ENCODE data around the gene USP24.
"Not testable (repeated sequence)": the region's sequence is repeated elsewhere in the genome, so short reads cannot be mapped to it uniquely, and the experiment has no call there.

USP24 gene

DNA sequence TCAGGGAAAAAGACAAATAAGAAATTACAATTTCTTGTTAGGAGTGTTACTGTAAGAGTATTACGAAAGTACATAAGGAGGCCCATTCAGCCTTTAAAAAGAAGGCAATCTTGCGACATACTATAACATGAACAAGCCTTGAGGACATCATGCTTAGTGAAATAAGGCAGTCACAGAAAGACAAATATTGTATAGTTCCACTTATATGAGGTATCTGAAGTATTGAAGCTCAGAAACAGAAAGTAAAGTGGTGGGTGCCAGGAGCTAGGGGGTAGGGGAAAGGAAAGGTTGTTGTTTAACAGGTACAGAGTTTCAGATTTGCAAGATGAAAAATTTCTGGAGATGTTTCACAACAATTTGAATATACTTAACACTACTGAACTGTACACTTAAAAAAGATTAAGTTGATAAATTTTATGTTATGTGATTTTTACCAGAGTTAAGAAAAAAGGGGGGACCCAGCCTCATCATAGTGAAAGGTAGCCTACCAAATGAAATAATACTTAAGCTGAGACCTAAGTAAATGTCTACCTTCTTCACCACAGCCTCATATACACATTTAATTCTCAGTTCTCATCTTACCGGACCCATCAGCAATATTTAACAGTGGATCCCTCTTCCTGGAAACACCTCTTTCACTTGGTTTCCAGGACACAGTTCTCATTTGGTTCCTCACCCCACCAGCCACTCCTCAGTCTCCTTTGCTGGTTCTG, 19.5 kb downstream of the USP24 start:
- DNase-seq = no peak

DNA sequence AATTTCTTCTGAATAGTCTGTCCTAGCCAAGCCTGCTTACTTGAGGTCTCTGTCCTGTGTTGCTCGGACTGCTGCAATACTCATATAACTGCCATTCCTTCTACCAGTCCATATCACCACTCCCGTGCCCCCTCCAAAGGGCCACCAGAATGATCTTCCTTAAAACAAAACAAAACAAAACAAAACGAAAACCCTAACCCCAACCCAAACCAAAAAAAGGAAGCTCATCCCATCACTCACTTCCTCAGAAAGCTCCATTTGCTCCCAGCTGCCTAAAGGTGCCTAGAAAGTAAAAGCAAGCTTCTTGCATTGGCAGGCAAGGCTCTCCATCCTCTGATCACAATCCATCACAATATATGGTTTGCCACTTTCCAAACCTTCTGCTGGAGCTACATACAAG, 20.3 kb downstream of the USP24 start:
- DNase-seq = no peak

DNA sequence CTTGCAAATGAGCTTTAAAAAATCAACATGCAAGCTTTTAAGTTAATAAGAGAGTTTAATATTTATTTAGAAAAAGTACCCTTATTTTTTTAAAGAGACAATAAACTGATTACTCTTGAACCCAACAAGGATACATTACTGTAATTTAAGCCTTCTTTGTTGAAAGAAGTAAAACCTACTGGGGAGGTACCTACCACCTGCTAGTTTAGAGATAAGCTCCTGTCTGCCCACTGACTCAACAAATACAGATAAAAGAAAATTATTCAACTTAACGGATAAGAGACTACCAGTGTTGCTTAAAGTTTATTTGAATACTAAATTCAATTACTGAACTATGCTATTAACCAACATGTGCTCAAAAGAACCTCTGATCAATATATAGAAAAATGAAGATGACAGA, 23.1 kb downstream of the USP24 start:
- no peak for DNase-seq

DNA sequence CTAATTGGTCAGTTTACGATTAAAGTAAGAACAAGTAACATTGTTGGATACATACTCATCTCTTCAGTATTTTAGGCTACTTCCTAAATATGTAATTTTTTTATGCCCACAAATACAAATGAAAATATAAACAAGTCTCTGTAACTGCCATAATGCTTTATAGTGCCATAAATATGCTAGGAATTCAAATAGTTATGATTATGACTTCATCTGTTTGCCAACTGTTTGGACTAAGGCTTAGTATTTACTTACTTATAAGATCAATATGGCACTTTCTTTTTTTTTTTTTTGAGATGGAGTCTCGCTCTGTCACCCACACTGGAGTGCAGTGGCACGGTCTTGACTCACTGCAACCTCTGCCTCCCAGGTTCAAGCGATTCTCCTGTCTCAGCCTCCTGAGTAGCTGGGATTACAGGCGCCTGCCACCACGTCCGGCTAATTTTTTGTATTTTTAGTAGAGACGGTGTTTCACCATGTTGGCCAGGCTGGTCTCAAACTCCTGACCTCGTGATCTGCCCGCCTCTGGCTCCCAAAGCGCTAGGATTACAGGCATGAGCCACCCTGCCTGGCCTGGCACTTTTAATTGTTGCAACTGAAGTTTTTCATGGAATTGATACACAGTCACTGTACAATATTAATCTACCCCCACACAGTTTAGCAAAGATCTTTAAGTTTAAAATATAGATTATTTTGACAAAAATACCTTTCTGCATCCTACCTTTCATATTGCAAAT, 23.8 kb downstream of the USP24 start:
- DNase-seq = not testable (repeated sequence)

DNA sequence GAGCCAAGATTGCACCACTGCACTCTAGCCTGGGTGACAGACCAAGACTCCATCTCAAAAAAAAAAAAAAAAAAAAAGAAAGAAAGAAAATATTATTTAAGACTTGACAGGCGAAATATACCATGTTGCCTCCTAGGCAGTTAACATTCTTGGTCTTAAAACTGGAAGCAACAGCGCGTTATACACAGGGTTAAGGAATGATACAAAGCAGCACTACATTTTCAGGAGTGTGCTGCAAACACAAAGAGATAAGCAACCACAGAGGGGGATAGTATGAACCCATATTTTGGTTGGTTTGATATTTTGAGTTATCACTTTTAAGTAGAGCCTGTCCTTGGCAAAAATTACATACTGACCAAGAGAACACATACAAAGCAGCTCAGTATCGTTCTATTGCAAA, 25.1 kb downstream of the USP24 start:
- no peak for DNase-seq

DNA sequence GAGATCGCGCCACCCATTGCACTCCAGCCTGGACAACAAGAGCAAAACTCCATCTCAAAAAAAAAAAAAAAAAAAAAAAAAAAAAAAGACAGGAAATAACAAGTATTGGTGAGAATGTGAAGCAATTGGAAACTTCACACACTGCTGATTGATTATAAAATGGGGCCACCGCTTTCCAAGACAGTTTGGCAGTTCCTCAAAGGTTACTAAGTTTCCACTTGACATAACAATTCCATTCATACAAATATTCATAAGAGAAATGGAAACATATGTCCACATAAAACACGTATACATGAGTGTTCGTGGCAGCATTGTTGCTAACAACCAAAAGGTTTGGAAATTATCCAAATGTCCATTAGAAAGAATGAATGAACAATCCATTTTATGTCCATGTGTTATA, 26.3 kb downstream of the USP24 start:
- DNase-seq = no peak

DNA sequence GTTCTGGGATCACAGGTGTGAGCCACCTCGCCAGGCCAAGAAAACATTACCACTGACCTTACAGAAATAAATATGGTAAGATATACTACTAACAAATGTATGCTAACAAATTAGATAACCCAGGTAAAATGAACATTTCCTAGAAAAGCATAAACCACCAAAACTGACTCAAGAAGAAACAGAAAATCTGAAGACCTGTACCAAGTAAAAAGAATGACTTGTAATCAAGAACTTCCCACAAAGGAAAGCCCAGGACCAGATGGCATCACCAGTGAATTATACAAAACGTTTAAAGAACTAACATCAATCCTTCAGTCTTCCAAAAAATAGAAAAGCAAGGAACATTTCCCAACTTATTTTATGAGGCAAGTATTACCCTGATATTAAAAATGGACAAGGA, 29.3 kb downstream of the USP24 start:
- no peak for DNase-seq

DNA sequence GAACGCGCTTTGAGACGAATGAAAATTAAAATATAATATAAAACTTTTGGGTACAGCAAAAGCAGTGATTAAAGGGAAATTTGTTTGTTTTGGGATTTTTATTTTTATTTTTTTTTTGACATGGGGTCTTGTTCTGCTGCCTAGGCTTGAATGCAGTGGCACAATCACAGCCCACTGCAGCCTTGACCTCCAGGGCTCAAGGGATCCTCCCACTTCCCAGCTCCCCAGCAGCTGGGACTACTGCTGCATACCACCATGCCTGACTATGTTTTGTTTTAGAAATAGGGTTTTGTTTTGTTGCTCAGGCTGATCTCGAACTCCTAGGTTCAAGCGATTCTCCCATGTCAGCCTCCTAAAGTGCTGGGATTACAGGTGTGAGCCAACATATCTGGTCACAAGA, 30.3 kb downstream of the USP24 start:
- DNase-seq = no peak

DNA sequence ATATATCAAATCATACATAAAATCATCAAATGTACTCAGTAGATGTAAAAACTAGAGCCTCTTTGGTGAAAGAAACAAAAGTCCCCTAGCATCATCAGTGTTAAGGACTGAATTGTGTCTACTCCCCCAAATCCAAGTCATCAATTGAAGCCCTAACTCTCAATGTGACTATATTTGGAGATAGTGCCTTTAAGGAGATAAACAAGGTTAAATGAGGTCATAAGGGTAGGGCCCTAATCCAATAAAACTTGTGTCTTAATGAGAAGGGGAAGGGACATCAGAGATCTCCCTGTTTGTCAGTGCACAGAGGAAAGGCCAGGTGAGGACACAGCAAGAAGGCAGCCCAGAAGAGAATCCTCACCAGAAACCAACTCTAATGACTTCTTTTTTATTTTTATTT, 33.5 kb downstream of the USP24 start:
- no peak for DNase-seq

DNA sequence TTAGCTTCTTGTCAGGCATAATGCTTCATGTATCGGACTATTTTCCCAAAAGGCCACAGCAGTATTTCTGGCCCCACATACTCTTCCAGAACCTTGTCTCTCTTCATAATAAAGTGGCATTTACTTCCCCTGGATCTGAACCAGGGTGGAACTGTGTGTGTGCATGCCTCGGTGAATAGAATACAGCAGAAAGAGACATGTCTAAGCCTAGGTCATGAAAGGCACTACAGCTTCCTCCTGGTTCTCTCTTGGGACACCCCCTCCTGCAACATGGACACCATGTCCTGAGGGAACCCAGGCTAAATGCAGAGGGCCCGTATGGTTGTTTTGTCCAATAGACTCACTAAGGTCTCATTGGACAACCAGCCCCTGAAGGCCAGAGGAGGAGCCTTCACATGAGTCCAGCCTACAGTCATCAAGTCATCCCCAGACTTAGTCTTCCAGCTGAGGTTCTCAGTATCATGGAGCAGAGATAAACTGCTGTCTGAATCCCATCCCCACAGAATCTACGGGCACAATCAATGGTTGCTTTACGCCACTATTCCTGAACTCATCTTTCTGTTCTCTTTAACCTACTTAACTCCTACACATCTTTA, 35.0 kb downstream of the USP24 start:
- DNase-seq = no peak

DNA sequence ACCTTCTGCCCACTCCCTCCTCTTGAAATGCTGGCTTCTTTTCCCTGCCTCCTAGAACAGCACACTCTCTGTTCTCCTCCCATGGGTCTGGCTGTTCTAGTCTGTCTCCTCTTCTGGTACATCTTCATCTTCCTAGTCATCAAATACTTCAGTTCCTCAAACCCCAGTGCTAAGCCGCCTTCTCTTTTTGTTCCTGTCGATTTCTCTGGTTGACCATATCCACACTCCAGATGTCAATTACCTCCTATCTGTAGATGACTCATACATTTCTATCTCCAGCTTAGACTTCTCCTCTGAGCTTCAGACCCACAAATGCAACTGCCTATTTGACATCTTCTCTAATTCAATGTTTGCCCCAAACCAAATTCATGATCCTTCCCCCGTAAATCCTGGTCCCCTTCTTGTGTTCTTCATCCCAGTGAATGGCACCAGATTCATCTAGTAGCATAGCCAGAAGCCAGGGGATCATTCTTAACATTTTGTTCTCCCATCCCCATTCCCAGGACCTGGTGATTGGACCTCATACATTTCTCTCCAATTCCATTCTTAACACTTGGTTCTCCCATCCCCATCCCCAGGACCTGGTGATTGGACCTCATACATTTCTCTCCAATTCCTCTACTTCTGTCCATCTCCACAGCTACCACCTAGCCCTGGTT, 35.9 kb downstream of the USP24 start:
- no peak for DNase-seq

DNA sequence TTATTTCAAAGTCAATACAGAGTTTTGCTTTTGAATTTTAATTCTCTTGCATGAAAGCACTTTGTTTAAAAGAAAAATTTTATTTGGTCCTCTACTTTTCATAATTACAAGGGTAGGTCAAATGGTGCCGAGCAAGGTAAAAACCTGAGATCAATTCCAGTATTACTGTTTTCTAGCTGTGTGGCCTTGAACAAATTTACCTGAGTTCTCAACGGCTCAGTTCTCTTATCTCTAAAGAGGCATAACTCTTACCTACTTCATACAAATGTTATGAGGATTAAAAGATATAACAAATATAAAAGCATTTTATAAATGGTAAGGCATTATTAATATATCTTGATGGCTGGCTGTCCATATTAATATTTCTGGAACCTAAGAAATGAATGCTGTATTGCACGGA, 42.5 kb downstream of the USP24 start:
- no peak for DNase-seq

DNA sequence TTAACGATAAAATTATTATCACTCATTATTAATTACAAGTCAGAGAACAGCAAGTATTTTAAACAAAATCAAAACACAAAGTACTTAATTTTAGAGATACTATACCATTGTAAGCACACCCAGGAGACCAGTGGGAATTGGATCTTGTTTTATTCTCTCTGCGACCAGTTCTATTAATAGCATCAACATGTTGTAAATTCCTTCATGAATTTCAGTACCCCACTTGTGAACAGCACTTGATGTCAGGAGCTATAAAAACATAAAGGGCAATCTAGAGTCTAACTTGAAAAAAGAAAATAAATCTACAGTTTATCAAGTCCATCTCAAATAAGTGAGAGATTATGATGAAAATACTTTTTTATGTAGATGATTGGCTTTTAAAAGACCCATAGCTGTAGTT, 42.9 kb downstream of the USP24 start:
- no peak for DNase-seq

DNA sequence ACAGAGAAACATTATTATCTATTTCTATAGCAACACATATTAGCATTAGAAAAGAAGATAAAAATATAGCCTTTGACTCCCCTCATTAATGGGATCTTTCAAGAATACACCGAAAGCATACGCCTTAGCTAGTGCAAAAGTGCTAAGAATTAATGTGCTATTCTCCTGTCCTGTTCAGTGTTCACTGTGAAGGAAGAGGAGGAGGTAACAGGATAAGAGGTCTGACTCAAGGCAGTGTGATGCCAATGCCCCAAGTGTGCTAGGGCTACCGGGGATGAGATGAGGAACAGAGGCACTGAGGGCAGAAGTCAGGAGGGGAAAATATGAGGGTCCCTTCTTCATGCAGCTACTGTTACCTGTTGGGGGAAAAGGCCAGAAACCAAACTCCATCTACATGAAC, 43.5 kb downstream of the USP24 start:
- DNase-seq = no peak

DNA sequence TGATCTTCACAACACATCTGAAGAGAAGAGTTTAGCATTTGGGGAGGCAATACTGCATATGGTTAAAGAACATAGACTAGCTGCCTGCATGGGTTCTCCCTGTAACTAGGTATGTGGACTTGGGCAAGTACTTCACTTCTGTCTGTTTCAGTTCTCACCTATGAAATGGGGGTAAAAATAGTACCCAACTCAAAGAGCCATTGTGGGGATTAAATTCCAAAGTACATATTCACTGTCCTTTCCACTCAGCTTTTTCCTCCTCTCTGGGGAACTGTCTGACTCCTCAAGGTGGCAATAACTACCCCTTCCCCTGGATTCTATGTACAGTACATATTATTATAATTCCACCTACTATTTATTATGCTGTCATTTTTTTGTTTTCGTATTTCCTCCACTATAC, 44.7 kb downstream of the USP24 start:
- DNase-seq = no peak

DNA sequence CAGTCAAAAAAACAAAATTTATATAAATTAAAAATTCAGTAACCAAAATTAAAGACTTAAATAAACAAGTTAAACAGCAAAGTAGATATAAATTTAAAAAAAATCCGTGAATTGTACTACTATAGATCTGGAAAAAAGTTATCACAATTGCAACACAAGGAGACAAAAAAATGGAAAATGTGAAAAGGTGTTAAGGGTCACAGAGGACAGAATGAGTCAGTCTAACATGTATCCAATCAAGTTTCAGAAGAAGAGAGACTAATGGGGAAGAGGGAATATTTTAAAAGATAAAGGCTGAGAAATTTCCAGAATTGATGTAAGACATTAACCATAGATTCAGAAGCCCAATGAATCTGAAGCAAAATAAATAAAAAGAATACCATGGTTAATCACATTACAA, 46.0 kb downstream of the USP24 start:
- no peak for DNase-seq

DNA sequence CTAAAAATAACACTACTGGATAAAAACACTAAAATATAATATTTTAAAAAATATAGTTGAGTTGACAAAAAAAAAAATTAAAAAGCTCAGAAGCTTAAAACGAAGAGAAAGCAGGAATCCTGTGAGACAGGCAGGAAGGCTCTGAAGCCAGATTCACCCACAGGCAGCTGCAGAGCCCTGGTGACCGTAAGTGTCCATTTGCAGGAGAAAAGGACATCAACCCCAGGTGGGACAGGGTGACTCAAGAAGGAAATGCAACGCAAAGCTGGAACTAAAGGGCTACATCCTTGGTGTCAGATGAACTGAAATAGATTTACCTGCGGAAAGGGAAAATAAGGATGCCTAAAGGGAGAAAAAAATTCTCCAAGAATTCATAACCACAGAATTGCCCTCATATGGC, 46.8 kb downstream of the USP24 start:
- no peak for DNase-seq

DNA sequence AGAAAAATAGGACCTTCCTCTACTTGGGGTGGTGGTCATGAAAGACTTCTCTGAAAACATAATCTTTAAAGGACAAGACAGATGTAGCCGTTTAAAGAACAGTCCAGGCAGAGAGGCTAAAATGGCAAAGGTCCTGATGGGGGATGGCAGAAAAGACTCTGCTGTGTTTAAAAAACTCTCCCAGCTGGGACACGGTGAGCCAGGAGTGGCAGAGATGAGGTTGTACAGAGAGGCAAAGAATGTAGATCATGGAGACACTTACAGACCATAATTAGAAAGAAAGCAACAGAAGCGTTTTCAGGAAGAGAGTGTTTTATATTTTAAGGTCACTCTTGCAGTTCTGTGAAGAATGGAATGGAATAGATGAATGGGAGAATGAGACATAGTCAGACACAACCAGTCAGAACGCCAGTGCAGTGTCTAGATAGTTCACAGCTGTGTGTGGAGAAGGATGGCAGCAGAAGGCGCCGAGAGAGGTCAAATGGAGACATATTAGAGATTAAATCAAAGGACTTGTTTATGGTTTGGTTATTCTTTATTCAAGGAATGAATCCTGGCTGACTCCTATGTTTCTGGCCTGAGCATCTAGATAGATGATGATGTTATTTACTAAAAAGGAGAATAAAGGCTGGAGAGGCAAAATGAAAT, 47.8 kb downstream of the USP24 start:
- DNase-seq = no peak

DNA sequence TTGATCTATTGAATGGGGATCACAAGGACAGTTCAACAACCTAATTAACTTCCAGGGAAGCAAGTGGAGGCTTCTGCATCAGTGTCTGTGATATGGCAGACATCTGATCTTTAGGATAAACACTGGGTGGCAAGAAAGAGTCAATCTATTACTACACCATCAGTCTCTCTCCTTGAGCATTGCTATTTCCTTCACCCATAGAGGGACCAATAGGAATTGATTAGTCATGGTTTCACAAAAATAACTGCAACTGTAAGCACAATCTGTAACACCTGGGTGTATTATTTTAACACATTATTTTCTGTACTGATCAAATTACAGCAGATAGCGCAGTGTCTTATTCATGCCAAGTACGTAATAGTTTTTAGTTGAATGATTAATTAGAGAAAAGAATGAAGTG, 50.3 kb downstream of the USP24 start:
- no peak for DNase-seq

DNA sequence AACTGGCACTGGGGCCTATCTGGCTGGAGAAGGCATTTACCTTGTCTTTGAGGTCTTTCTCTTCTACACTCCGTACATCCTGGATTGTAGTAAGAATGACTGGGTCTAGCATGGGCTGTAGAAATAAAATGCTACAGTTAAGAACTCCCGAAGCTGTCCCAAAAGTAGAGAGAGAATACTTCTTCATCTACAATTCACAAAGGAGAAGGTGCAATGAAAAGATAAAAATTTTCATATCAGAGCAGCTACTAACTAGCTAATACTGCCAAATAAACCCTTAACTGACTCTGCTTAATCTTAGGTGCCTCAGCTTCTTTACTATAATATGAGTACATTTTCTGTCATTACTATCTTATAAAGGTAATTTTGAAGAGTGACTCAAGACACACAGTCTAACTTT, 55.6 kb downstream of the USP24 start:
- DNase-seq = no peak

DNA sequence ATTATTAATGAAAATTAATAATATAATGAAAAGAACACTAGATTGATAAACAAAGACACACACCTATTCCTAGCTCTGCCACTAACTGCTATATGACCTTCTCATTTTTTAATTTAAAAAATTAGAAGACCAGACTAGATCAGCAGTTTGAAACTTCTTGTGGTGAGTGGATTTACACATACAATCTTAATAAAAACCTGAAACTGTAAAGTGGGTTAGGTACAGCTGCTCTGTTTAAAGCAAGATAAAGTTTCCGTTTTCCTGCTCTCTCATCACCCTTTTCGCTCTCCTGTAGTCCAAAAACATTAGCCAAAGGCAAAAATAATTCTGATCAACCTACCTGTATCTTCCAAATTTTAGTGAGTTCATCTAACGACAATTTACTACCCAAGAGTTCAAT, 58.6 kb downstream of the USP24 start:
- no peak for DNase-seq

DNA sequence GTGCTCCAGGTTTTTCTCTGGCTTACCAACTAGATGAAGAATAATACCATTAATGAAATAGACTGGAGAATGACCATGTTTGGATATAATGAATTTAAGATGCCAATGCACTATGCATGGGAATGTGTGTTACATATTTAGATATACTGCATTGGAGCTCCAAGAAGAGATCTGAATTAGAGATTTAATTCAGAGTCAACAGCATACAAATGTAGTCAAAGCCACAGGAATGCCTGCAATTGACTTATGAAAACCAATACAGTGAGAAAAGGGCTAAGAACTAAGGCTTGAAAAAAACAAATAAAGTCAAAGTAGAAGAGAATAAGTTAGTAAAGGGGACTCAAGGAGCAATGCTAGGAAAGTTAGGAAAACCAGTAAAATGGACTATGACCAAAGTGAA, 59.1 kb downstream of the USP24 start:
- DNase-seq = no peak

DNA sequence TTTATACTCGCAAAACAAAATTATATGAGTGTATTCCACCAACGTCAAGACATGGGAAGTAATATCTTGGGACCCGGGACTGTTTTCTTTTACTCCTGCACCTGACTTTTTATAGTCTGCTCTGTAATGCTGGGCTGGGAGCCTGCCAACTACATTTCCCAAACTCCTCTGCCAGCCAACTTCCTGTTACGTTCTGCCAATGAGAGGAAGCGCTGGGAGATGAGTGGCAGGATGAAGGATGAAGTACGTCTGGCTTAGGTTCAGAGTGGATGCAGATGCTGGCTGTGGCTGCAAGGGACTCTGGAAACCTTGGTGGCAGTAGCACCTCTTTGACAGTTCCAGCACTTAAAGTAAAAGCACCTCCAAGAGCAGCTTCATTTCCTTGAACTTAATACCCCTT, 59.6 kb downstream of the USP24 start:
- DNase-seq = no peak

DNA sequence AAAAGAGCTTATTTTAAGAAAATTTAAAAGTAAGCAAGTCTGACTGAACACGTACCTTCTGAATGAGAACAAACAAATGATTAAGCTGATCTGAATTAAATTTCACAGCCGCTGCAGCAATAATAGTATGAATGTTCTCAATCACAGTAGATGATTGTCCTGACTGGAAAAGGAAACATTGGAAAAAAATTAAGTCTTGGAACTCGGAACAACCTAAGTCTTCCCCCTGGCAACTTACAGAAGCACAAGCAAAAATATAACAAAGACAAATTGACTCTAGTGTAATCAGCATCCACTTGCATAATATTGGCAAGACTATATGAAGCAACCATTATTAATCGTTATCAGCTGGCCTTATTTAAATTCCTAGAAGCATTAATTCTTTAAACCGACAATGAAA, 60.5 kb downstream of the USP24 start:
- DNase-seq = no peak
